ENCODE results near the gene CCL25. TPM values are rescaled to one million over a fixed set of nuclear protein-coding genes. Genes with fewer than 3 reads are reported as not detected.

The CCL25 gene
- total RNA-seq, 1 experiment from 2014 or later = not detected

GRCh38 chr19:8088752-8089663, 36.4 kb downstream of the CCL25 start:
- ATAC-seq = no peak

More at GRCh38 chr19:8088752-8089663, 36.4 kb downstream of the CCL25 start:
- DNase-seq (ENCODE audit: low read depth, low spot score) = no peak
- Histone ChIP-seq H3K4me2 (ENCODE audit: low read length) (no peak overlapping the region), H3K27ac (ENCODE audit: low read depth, low read length) (no peak overlapping the region), H3K36me3 (ENCODE audit: control insufficient read depth in 1 of 2, insufficient read depth in 2 of 2, low read length in 2 of 2) (no peaks in the 10 kb centered on the region), H3K4me3 (replicated peaks in 1 of 2; ENCODE audit: low read depth in 1 of 2, low read length in 2 of 2) (no peak overlapping the region), H4K20me1 (ENCODE audit: insufficient read depth) (no peaks in the 10 kb centered on the region), H3K27me3 (ENCODE audit: insufficient read depth, low read length) (no peaks in the 10 kb centered on the region), H3K79me2 (ENCODE audit: insufficient read depth, low read length) (no peaks in the 10 kb centered on the region), H2AFZ (ENCODE audit: low read depth, low read length, poor library complexity, severe bottlenecking) (no peak overlapping the region), H3K9me3 (ENCODE audit: control insufficient read depth in 1 of 2, insufficient read depth in 1 of 2, low read depth in 1 of 2, low read length in 2 of 2) (no peaks in the 10 kb centered on the region), H3K9me2 (ENCODE audit: insufficient read depth) (no peaks in the 10 kb centered on the region), H3K4me1 (ENCODE audit: control insufficient read depth in 1 of 2, insufficient read depth in 2 of 2, low read length in 2 of 2) (peaks cover 13 to 18% of the 10 kb centered on the region in 2 experiments; a peak in 3 of 4 replicates), H3K9ac (ENCODE audit: low read length) (no peak overlapping the region)
- TF ChIP-seq POLR2AphosphoS5 (IDR thresholded peaks at IDR 0.05; ENCODE audit: low read depth, low read length) = no peak
- TF ChIP-seq ZFX (IDR thresholded peaks at IDR 0.05) = no peak
- no peak for TF ChIP-seq MAX (IDR thresholded peaks at IDR 0.05)
- no peak for TF ChIP-seq CTCF (IDR thresholded peaks at IDR 0.05 in 2 of 3, conservative IDR thresholded peaks at IDR 0.05 in 1 of 3; ENCODE audit: borderline replicate concordance in 1 of 3, insufficient read depth in 1 of 3, low read depth in 2 of 3, low read length in 2 of 3)
- TF ChIP-seq SRF (IDR thresholded peaks at IDR 0.05; ENCODE audit: low read depth) = no peak
- no peak for TF ChIP-seq ZNF274 (IDR thresholded peaks at IDR 0.05; ENCODE audit: low read depth, low read length)
- TF ChIP-seq SP1 (IDR thresholded peaks at IDR 0.05; ENCODE audit: low read depth) = no peak
- no peak for TF ChIP-seq JUND (IDR thresholded peaks at IDR 0.05)
- no peak for TF ChIP-seq FOSL1 (IDR thresholded peaks at IDR 0.05; ENCODE audit: low read depth)
- CTCF ChIA-PET = no interaction called here
- POLR2A ChIA-PET = no interaction called here
- RAD21 ChIA-PET (ENCODE audit: low non-redundant PET in 1 of 2, low total read pairs in 2 of 2, uncharacterized antibody in 2 of 2, unreplicated experiment in 2 of 2) = no interaction called here
- intact Hi-C loops (cut with micrococcal nuclease) = no loop called here
- no TSS peak for BruUV-seq (replicated peaks)

Data from HCT116 (cell line).